ENCODE measurements around the gene EIF3K.

Gene EIF3K

GRCh38 chr19:38662537-38663155 is 43.7 kb downstream of the EIF3K start:
- DNase-seq (ENCODE audit: low spot score): no peak
- no peak for TF ChIP-seq CTCF (IDR thresholded peaks at IDR 0.05; ENCODE audit: borderline replicate concordance, control extremely low read depth, extremely low read depth, insufficient read depth, missing control alignments)
- in situ Hi-C loops (cut with MboI; ENCODE audit: low sequenced_read_pairs, unreplicated experiment): no loop called here

GRCh38 chr19:38663156-38663651 is 44.2 kb downstream of the EIF3K start:
- TF ChIP-seq CTCF (IDR thresholded peaks at IDR 0.05; ENCODE audit: borderline replicate concordance, control extremely low read depth, extremely low read depth, insufficient read depth, missing control alignments): no peak
- in situ Hi-C loops (cut with MboI; ENCODE audit: low sequenced_read_pairs, unreplicated experiment): no loop called here
- no peak for DNase-seq (ENCODE audit: low spot score)

GRCh38 chr19:38663957-38664502 is 45.0 kb downstream of the EIF3K start:
- in situ Hi-C loops (cut with MboI; ENCODE audit: low sequenced_read_pairs, unreplicated experiment): no loop called here
- TF ChIP-seq CTCF (IDR thresholded peaks at IDR 0.05; ENCODE audit: borderline replicate concordance, control extremely low read depth, extremely low read depth, insufficient read depth, missing control alignments): no peak
- DNase-seq (ENCODE audit: low spot score): no peak

- in situ Hi-C loops (cut with MboI; ENCODE audit: low sequenced_read_pairs, unreplicated experiment): no loop called here
- no peak for TF ChIP-seq CTCF (IDR thresholded peaks at IDR 0.05; ENCODE audit: borderline replicate concordance, control extremely low read depth, extremely low read depth, insufficient read depth, missing control alignments)
- no peak for DNase-seq (ENCODE audit: low spot score)
Measured at GRCh38 chr19:38664503-38665211, 45.7 kb downstream of the EIF3K start.

GRCh38 chr19:38665219-38665931 is 46.4 kb downstream of the EIF3K start:
- in situ Hi-C loops (cut with MboI; ENCODE audit: low sequenced_read_pairs, unreplicated experiment): no loop called here
- TF ChIP-seq CTCF (IDR thresholded peaks at IDR 0.05; ENCODE audit: borderline replicate concordance, control extremely low read depth, extremely low read depth, insufficient read depth, missing control alignments): no peak

GRCh38 chr19:38665950-38666662 is 47.1 kb downstream of the EIF3K start:
- no peak for DNase-seq (ENCODE audit: low spot score)
- in situ Hi-C loops (cut with MboI; ENCODE audit: low sequenced_read_pairs, unreplicated experiment): no loop called here
- no peak for TF ChIP-seq CTCF (IDR thresholded peaks at IDR 0.05; ENCODE audit: borderline replicate concordance, control extremely low read depth, extremely low read depth, insufficient read depth, missing control alignments)

More at GRCh38 chr19:38665219-38665931, 46.4 kb downstream of the EIF3K start:
- no peak for DNase-seq (ENCODE audit: low spot score)
